Activated CD8-positive, alpha-beta memory T cell treated with anti-CD3 and anti-CD28 coated beads for 48 hours (primary cell): ENCODE results near the gene CLIC1.

Experiments used
- DNase-seq, 3 experiments: peaks; one replicate each; pipeline ENCODE4 v3.0.0-alpha.2; 2020; ENCODE audit warnings: low read depth in 2 of 3, low spot score in 2 of 3

The CLIC1 gene

GRCh38 chr6:31768363-31769257 lies 32.3 kb upstream of the CLIC1 start:
- no peak for DNase-seq

- no peak for DNase-seq
Measured at GRCh38 chr6:31767096-31767645, 30.8 kb upstream of the CLIC1 start.

GRCh38 chr6:31765910-31766794 lies 29.8 kb upstream of the CLIC1 start:
- DNase-seq = no peak

GRCh38 chr6:31765559-31765909 lies 29.2 kb upstream of the CLIC1 start:
- no peak for DNase-seq

GRCh38 chr6:31764198-31764597 lies 27.9 kb upstream of the CLIC1 start:
- no peak for DNase-seq

- no peak for DNase-seq
Measured at GRCh38 chr6:31763619-31763940, 27.2 kb upstream of the CLIC1 start.

GRCh38 chr6:31762878-31763618 lies 26.7 kb upstream of the CLIC1 start:
- DNase-seq = no peak

GRCh38 chr6:31762356-31762755 lies 26.0 kb upstream of the CLIC1 start, which contains the start of gene SAPCD1:
TSS of gene SAPCD1 (plus strand) at chr6:31762656. CDS start at chr6:31763055, 399 bp downstream.
- DNase-seq = no peak

GRCh38 chr6:31761343-31761742 lies 25.0 kb upstream of the CLIC1 start:
- DNase-seq = no peak

GRCh38 chr6:31760790-31761189 lies 24.5 kb upstream of the CLIC1 start:
- DNase-seq = no peak

GRCh38 chr6:31758281-31758680 lies 22.0 kb upstream of the CLIC1 start:
- no peak for DNase-seq

- no peak for DNase-seq
Measured at GRCh38 chr6:31752739-31753319, 16.5 kb upstream of the CLIC1 start.

GRCh38 chr6:31750411-31751022 lies 14.2 kb upstream of the CLIC1 start:
- no peak for DNase-seq

- no peak for DNase-seq
Measured at GRCh38 chr6:31749301-31750036, 13.1 kb upstream of the CLIC1 start.

GRCh38 chr6:31744422-31744821 lies 8.1 kb upstream of the CLIC1 start:
- no peak for DNase-seq

GRCh38 chr6:31742894-31743293 lies 6.6 kb upstream of the CLIC1 start:
- DNase-seq = no peak

GRCh38 chr6:31741815-31742214 lies 5.5 kb upstream of the CLIC1 start:
- DNase-seq = no peak

GRCh38 chr6:31740397-31741223 lies 4.3 kb upstream of the CLIC1 start:
- no peak for DNase-seq
